IPS-18c (cell line): ENCODE data around the gene RGS19.

Experiments
- H3K4me3 ChIP-seq: 2 replicates; pipeline ENCODE4 v1.7.0; 2013; ENCODE audit warnings: low read depth, mild to moderate bottlenecking, low read length, moderate library complexity; ENCODE audit not compliant: insufficient read depth
- H3K9me3 ChIP-seq: one replicate; pipeline ENCODE4 v1.6.1; 2013; ENCODE audit warnings: mild to moderate bottlenecking, low read length, moderate library complexity; ENCODE audit not compliant: control insufficient read depth, insufficient read depth

The RGS19 gene

DNA sequence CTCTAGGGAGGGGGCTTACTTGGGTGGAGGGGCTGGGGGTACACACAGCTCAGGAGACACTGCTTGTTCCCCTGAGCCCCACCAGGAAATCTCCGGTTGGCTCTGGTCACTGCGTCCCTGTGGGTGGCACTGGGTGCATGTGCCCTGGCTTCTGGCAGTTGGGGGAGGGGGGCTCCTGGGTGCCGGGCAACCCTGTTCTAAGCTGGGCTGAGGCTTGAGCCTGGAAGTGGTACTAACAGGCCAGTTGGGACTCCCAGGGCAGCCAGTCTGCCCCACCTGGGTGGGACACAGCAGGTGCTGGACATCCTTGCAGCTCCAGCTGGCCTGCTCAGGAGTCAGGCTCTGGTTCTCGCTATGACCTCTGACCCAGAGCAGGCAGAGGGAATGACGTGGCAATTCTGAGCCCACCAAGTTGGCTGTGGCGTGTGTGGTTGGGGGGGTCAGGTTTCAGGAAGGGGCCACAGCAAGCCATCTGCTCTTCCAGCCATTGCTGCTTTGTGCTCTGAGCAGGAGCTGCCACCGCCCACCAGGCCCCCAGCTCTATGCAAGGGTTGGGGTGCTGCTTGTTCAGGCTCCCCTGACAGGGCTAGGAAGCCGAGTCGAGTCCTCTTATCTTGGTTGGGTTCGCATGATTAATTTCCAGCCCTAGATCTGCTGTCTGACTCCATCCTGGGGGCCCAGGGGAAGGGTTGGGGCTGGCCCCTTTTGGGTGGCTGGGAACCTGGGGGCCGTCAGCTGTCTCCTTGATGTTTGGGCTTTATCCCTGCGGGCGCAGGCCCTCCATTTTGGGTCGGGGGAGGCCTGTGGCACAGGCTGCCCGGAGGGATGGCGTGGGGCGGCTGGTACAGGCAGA lies 42.7 kb downstream of the RGS19 start:
- no peak overlapping the region for H3K4me3 ChIP-seq
- H3K9me3 ChIP-seq, result no peaks in the 10 kb centered on the region

GRCh38 chr20:64035933-64036345 lies 43.4 kb downstream of the RGS19 start, which contains the start of gene C20orf204:
Gene C20orf204, plus strand, starts transcription at chr20:64036182. Its CDS starts 142 bp downstream, at chr20:64036324.
- Histone ChIP-seq H3K4me3 (no peak within 1 kb of the TSS), H3K9me3 (no peaks in the 10 kb centered on the region)

GRCh38 chr20:64035066-64035932 lies 44.0 kb downstream of the RGS19 start:
- no peaks in the 10 kb centered on the region for H3K9me3 ChIP-seq
- H3K4me3 ChIP-seq, result no peak overlapping the region

DNA sequence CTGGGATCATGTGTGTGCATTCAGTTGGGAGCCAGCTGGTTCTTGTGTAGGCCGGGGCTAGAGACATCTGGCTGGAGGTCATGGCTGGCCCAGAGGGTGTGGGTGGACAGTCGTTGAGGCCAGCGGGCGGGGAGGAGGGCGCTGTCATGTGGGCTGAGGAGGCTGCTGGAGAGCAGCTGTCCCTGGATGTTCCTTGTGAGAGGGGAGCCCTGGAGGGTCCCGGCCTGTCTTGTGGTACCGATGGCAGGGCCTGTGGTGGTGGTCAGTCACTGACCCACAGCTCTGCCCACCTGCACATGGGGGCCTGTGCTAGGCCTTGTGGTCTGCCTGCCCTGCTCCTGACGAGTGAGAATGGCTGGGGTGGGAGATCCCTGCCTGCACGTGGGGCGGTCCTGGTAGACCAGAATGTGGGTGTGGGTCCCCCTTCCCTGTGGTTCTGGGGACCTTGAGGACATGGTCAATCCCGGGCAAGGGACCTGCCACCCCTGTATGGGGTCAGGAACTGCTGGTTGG lies 45.3 kb downstream of the RGS19 start:
- Histone ChIP-seq H3K4me3 (no peak overlapping the region), H3K9me3 (no peaks in the 10 kb centered on the region)

- Histone ChIP-seq H3K9me3 (no peaks in the 10 kb centered on the region), H3K4me3 (no peak overlapping the region)
These were observed 46.4 kb downstream of the RGS19 start for GRCh38 chr20:64032706-64033624.

- H3K9me3 ChIP-seq, result no peaks in the 10 kb centered on the region
- no peak overlapping the region for H3K4me3 ChIP-seq
These were observed 47.5 kb downstream of the RGS19 start for GRCh38 chr20:64031822-64032314.

- H3K9me3 ChIP-seq, result no peaks in the 10 kb centered on the region
These were observed 48.8 kb downstream of the RGS19 start for GRCh38 chr20:64030371-64031134.

DNA sequence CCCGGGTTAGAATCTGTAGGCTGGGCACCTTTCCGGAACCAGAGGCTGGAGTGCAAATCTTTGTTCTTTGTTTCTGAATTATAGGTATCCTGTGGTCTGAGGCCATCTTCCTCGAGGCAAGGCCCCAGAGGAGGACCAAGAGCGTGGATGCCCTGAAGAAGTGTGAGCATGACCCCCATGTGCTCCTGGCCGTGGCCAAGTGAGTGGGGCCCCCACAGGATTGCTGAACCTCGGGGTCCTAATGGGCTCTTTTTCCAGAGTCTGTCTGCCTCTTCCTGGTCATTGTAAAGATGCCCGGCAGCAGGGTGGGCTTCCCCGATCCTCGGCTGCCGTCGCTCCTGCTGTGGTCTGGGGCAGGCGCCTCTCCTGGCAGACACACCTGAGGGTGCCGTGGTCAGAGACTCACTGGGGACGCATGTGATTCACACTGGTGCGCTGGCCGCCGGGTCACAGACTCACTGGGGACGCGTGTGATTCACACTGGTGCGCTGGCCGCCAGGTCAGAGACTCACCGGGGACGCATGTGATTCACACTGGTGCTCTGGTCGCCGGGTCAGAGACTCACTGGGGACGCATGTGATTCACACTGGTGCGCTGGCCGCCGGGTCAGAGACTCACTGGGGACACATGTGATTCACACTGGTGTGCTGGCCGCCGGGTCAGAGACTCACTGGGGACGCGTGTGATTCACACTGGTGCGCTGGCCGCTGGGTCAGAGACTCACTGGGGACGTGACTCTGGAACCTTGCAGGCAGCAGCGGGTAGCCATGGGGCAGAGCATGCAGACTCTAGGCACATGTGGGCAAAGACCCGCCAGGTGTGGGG lies 49.8 kb downstream of the RGS19 start:
- H3K4me3 ChIP-seq, result no peak overlapping the region
- H3K9me3 ChIP-seq, result no peaks in the 10 kb centered on the region

More at GRCh38 chr20:64030371-64031134, 48.8 kb downstream of the RGS19 start:
- H3K4me3 ChIP-seq, result no peak overlapping the region

DNA sequence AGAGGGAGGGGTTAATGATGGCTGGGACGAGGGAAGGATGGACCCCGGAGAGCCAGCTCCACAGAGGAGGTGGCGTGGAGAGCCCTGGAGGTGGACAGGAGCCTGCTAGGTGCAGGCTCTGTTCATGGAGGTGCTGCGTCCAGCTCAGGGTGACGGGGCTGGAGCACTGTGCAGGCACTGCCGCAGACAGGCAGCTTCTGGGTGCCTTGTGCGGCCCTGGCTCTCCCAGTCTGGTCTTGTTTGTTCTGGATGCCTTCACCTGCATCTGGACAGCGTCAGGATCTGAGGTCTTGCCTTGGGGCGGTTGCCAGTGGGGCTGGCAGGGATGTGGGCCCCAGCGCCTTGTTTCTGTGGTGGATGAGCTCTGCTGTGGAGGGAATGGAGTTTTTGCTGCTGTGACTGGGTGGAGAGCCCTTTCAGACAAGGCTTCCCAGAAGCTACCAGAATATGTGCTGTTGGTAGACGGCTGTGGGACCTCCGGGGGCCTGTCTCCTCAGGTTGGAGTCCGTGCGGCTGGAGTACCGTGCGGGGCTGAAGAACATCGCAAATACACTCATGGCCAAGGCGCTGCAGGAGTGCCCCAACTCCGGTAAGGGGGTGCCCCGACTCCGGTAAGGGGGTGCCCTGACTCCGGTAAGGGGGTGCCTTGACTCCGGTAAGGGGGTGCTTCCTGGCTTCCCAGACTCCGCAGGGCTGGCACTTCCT lies 51.2 kb downstream of the RGS19 start:
- H3K4me3 ChIP-seq, result no peak overlapping the region
- no peaks in the 10 kb centered on the region for H3K9me3 ChIP-seq

DNA sequence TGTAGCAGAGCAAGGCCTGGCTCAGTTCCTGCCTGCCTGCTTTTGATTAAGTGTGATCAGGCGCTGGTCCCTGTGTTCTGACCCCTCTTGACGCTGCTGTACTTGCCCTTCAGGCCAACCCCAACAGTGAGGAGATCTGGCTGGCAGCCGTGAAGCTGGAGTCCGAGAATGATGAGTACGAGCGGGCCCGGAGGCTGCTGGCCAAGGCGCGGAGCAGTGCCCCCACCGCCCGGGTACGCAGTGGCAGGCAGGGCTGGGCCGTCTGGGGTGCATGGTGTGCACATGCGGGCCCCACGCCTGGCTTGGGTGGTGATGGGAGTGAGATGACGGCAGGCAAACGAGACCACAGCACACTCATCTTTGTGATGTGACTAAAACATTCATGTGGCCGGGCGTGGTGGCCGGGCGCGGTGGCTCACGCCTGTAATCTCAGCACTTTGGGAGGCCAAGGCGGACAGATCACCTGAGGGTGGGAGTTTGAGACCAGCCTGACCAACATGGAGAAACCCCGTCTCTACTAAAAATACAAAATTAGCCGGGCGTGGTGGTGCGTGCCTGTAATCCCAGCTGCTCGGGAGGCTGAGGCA lies 53.4 kb downstream of the RGS19 start:
- Histone ChIP-seq H3K4me3 (no peak overlapping the region), H3K9me3 (no peaks in the 10 kb centered on the region)

DNA sequence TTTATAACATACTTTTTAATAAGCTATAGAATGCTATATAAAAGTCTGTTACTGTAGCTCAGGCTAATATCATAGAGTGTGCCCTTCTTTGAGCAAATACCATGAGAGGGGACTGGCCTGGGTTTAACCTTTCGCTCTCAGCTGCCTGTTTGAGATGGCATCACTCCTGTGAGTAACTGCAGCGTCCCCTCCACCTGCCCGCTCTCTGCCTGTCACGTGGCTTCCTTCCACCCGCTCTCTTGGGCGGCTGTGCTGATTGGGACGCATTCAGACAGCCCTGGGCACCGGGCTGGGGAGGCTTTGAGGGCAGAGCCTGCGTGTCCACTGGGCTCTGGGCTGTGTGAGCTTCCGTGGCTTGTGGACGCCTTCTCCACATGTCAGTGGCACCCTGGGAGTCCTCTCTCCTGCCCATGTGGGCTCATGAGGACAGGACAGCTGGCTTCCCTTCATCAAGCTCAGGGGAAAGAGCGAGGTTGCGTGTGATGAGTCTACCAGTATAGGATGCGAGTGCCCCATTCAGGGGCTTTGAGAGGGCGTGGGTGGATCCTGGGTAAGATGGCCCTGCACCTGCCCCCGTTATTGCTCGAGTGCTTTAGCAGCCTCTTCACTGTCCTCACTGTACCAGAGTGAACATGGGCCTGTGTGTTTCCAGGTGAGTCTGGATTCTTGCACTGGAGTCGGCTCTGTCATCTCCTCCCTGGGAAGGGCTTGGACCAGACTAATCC lies 54.1 kb downstream of the RGS19 start:
- H3K4me3 ChIP-seq, result no peak overlapping the region
- no peaks in the 10 kb centered on the region for H3K9me3 ChIP-seq

- Histone ChIP-seq H3K4me3 (no peak overlapping the region), H3K9me3 (no peaks in the 10 kb centered on the region)
These were observed 55.0 kb downstream of the RGS19 start for GRCh38 chr20:64024141-64024990.
